GM19397 (cell line): ENCODE results near the gene SRPK3.

Experiments
- ATAC-seq: cut with Tn5 transposase; IDR thresholded peaks from one replicate; pipeline ENCODE4 v1.9.1; 2021; ENCODE audit warnings: mild to moderate bottlenecking, moderate library complexity; ENCODE audit not compliant: unreplicated experiment

Gene SRPK3

DNA sequence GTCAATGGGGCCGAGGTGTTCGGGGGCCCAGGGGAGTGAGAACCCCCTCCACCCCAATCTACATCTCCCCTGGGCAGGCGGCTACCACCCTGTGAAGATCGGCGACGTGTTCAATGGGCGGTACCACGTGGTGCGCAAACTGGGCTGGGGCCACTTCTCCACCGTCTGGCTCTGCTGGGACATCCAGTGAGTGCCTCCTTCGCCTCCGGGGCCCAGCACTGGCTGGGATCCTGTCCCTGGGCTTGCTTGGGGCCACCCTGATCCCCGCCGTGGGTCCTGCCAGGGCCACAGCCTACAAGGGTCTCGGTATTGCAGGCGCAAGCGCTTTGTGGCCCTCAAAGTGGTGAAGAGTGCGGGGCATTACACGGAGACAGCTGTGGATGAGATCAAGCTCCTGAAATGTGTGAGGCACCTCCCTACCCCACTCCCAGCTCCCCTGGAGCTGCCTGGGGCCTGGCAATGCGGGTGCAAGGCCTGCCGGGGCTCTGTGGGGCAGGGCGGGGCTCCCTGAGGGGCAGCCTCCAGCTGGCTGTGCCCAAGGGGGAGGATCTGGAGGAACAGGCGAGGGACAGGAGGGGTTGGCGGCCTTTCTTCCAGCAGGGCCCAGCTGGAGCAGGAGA lies 697 bp downstream of the SRPK3 start:
- no peak for ATAC-seq

DNA sequence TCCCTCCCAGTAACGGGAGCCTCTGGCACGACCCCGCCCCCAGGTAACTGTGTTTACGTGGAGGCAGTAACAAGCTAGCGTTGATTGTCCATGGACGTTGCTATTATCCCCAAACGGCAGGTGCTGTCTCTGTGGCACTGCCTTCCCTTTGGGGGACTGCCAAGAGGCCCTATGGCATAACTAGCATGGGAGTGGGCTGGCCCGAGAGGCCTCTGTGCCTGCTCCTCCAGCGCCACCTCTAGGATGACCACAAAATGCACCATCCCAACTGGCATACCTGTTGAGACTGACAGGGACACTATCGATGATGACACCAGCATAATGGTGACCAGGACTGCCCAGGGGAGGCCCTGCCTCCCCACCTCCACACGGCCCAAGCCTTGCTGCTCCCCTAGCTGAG lies 1.5 kb downstream of the SRPK3 start:
- ATAC-seq, result no peak

DNA sequence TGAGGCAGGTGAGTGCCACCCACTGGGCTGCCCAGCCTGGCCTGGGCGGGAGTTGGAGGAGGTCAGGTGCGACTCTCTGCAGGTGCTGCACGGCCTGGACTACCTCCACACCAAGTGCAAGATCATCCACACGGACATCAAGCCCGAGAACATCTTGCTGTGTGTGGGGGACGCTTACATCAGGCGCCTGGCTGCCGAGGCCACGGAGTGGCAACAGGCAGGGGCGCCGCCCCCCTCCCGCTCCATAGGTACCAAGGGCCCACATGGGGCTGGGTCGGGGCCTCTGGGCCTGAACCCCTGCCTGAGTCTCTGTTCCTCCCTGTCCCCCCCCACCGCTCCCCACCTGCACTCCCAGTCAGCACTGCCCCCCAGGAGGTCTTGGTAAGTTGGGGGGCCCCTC lies 2.0 kb downstream of the SRPK3 start:
- no peak for ATAC-seq

DNA sequence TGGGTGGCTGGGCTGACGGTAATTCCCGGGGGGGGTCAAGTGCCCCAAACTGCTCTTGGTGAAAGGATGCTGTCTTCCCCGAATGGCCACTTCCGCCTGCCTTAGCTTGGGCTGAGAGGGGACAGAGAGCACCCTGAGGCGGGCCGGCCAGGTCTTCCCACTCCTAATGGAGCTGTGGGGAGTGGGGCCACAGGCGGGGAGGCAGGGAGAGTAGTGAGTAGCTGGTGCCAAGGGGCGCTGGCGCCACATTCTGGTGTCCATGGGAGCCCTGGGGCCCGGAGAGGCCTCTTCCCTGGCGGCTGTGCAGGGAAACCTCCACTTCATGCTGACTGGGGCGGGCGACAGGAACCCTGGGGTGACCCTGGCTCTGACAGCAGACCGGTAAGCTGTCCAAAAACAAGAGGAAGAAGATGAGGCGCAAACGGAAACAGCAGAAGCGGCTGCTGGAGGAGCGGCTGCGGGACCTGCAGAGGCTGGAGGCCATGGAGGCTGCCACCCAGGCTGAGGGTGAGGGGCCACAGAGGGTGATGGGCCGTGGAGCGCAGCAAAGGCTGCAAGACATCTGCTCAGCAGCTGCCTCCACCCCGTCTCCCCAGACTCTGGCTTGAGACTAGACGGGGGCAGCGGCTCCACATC lies 2.7 kb downstream of the SRPK3 start:
- no peak for ATAC-seq

DNA sequence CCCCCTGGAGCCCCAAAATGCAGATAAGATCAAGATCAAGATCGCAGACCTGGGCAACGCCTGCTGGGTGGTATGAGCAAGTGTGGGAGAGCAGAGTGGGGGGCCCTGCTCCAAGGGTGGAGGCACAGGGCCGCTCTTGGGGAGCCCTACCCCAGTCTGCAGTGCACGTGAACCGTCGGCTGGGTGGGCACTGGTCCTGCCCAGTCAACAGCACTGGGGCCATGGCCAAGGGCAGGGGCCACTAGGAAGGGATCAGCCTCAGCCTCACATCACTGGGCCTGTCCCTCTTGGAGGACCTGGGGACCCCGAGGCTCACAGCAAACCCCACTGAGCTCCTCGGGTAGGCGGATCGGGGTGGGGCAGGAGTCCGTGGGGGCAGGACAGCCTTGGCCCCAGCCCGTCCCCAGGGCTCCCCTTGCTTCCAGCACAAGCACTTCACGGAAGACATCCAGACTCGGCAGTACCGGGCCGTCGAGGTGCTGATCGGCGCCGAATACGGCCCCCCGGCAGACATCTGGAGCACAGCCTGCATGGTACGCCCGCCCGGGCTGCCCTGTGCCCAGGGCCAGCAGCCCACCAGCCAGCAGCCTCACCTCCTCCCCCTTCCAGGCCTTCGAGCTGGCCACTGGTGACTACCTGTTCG lies 3.6 kb downstream of the SRPK3 start:
- ATAC-seq, result no peak

DNA sequence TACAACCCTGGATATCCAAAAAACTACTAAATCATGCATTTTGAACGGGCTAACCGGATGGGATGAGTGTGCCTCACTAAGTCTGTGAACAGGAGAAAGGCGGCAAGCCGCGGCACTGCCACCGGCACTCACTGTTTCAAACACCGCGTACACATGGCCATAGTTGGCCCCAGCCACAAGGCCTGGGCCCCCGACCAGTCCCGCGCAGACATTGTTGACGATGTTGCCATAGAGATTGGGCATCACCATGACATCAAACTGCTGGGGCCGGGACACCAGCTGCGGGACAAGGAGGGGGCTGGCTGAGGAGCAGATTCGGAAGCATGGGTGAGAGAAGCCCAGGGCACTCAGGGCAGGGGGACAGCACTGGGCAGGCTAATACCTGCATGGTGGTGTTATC lies 5.8 kb downstream of the SRPK3 start:
- no peak for ATAC-seq

DNA sequence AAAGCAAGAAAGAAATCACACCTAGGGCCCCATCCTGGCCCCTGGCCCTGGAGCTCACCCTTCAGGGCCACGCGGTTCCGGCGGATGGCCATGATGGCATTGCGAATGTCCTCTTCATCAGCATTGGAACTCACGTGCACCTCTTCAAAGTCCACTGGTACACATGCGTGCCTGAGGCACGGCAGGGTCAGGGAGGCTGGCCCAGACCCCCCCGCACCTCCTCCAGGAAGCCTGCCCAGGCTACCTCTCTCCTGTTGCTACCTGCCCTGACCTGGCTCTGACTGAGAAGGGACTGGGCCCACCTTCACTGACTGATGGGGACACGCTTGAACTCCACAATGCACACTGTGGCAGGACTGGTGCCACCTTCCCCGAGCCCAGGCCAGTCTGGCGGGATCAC lies 8.8 kb downstream of the SRPK3 start:
- ATAC-seq, result no peak

DNA sequence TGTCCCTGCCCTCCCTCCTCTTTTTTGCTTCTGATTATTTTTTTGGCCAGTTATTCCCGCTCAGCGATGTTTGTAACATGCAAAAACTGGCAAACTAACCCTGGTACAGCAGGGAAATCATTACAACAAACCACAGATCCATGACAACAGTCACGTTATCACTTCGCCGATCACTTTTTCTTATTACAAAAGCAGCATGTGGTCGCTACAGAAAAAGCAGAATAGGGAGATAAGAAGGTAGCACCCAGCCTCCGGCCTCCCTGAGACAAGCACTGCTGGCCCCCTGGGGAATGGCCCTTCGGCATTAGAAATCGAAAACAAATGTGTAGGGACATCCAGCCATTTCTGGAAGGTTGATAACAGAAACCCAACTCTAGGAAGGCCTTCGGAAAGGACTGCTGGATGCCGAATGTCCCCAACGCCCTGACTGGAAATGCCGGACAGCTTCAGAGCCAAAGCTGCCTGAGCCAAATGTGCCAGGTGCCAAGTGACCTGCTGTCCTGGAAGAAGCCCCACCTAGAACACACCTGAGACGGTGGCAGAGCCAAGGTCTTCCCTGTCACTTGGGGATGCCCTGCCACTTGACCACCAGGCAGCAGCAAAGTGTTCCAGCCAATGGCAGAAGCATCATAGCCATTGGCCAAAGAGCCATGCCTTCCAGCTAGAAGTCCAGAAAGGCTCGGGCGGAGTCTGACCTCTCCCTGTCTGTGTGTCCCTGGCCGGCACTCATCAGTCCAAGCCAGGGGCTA lies 10.4 kb downstream of the SRPK3 start:
- no peak for ATAC-seq

DNA sequence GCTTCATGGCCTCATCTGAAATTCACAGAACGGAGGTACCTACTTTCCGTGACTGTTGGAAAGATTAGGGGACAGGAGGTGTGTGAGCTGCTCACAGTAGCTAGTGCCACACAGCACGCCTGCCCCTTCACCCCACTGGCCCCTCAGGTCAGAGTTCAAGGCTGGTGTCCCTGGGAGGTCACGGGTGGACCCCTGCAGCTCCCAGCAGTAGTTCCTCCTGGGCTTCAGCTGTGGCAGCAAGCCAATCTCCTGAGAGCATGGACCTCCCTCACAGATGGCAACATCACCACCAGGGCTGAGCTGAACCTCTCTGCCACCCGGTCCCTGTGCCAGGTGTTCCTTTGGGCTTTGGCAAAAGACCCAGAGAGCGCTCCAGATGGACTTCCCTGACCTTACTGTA lies 11.5 kb downstream of the SRPK3 start:
- ATAC-seq, result no peak

DNA sequence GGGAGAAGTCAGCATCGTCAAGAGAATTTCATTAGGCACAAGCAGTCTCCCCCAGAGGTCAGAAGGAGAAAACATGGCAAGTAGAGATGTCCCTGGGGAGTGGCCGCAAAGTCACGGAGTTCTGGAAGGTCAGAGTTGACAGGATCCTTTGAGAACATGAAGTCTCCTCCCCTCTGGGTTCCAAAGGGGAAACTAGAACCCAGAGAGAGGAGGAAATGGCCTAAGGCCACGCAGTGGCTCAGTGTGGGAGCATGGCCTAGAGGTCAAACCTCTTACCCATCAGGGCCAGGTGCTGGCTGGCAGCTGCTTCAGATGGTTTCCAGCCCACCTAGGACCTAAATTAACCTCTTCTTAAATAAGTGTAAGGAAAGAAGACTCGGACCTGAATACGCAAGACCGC lies 12.4 kb downstream of the SRPK3 start:
- ATAC-seq, result no peak

DNA sequence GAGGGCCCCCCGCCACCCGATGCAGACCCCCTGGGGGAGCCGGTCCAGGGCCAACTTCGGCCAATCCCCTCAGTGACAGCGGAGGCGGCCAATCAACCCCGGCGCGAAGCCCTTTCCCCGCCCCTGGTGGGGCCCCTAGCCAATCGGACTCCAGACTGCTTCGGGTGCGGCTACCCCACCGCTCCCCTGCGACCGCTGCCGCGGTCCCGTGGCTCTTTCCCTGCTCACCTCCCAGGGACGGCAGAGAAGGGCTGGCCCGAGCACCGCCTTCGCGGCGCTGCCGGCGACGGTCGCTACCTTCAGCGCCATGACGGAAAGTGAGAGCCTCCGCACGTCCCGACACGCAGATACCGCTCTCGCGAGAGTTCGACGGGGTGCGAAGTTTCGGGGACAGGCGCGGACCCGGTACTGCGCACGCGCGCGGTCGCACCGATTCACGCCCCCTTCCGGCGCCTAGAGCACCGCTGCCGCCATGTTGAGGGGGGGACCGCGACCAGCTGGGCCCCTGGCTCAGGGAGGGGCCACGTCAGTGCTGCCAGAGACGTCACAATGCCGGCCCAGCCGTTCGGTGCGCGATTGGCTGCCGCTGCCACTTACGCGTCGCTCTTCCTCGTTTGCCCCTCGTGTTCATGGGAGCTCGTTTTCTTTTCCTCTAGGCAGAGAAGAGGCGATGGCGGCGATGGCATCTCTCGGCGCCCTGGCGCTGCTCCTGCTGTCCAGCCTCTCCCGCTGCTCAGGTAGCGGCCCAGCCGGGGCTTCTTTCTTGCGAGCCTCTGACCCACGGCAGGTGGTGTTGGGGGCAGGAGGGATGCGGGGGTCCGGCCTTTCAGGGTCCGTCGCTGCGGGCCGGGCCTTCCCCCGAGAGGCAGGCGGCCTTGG lies 13.4 kb downstream of the SRPK3 start, which contains the start of the genes IDH3G and SSR4:
Gene IDH3G (minus strand): TSS at position 358 of the 879 bp plus-strand sequence. CDS start 49 bp downstream, at position 309.
Gene SSR4 (plus strand): TSS at position 651 of the 879 bp plus-strand sequence. CDS start 20 bp downstream, at position 671.
- ATAC-seq, result peak; percentile 90

DNA sequence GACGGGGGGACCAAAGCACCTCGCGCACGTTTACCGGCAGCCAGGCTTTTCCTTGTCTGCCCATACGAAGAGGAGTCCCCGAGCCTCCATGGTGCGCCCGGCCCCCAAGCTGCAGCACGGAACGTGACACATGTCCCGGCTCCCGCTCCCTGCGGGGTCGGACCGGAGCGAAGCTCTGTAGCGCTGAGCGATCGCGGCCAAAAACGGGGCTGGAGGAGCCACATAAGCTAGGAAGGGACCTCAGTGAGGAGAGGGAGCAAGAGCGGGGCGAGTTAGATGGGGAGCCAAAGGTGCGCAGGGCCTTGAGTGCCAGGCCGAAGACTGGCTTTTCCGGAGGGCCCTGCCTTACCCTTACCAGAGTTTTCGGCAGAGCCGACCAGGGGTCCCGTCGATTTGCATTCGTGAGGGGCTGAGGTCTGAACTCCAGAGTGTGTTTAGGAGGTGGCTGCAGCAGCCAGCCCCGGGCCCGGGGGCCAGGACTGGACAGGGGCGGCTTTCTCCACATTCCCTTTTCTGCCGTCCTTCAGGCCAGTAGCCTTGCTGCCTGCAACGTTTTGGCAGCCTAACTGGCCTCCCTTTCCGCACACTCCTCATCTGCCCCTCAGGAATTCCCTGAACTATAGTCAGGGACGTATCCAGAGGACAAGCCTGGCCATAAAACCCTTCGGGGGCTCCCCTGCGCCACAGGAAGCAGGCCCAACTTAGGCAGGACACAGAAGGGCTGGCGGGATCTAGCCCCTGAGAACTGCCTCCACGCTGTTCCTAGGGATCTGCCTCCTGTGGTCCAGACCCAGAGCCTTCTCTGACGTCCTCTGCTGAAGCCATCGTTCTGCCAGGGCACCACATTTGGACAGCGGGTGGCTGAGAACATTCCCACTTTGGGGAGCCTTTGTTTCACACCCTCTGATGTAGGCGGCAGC lies 14.3 kb downstream of the SRPK3 start:
- no peak for ATAC-seq

DNA sequence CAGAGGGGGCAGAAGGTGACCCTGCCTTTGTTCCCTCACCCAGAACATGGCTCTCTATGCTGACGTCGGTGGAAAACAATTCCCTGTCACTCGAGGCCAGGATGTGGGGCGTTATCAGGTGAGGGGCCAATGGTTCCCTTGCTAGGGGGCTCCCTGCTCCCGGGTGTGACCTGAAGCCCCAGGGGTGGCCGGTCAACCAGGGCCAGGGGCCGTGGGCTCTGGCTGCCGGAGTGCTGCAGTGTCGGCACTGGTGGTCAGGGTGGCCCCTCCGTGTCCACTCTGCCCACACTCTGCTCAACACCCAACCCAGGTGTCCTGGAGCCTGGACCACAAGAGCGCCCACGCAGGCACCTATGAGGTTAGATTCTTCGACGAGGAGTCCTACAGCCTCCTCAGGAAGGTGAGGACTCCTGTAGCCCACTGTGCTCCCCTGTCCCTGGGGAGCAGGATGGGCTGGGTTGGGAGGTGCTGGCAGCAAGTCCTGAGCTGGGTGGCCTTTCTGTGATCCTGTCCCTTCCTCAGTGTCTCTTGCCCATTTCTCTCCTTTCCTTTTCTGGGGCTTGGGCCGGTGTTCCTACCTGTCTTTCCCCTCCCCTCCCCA lies 16.7 kb downstream of the SRPK3 start:
- no peak for ATAC-seq

DNA sequence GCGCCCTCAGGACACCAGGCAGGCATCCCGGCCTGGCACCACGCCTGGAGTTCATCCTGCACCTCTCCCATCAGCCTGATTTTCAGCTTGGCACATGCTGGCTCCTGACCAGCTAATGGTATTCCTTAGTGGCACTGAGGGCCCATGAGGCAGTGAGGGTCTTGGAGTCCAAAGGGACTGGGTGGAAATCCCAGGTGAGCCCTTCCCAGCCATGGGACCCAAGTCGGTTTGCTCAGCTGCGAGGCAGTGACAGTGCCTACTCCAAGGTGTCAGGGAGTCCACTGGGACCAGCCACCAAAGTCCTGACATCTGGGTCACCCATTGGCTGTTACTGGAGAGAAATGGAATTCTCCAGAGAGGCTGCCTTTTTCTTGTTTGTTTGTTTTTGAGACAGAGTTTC lies 18.5 kb downstream of the SRPK3 start:
- ATAC-seq, result no peak

DNA sequence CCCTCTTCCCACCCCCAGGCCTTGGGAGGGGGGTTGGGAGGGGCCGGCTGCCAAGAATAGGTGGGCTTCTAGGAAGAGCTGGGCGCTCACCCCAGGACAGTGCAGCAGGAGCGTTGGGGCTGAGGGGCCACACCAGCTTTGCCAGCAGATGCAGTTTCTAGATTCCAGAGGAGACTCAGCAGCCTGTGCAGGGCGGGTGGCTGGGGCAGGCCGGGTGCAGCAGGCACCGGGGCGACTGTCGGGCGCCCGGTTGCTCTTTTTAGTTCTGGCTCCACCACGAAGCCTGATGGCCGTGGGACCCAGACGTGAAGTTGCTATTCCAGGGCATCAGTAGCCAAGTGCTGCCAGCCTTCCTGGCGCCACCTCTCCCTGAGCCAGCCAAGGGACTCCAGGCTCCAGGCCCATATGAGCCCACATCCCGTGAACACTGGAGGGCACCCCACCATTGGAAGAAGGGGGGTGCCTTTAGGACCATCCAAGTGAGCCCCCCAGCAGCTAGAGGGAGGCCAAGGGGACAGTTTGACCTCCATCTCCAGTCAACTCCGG lies 19.4 kb downstream of the SRPK3 start:
- no peak for ATAC-seq

DNA sequence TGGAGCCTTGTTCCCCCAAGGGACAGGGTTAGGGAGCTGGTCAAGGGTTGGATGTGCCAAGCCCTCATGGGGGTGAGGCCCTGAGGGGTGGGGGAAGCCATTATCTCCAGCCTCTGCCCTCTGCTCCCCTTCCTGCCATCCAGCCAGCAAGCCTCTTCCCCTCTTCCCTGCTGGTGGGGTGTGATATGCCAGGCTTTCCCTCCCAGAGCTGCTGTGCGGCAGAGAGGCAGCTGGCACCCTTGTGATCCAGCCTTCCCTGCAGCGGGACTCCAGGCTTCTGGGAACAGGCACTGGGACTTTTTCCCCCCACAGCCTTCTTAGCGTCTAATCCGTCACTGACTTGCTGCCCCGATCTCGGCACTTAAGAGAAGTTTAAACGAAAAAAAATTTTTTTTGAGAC lies 19.9 kb downstream of the SRPK3 start:
- no peak for ATAC-seq

DNA sequence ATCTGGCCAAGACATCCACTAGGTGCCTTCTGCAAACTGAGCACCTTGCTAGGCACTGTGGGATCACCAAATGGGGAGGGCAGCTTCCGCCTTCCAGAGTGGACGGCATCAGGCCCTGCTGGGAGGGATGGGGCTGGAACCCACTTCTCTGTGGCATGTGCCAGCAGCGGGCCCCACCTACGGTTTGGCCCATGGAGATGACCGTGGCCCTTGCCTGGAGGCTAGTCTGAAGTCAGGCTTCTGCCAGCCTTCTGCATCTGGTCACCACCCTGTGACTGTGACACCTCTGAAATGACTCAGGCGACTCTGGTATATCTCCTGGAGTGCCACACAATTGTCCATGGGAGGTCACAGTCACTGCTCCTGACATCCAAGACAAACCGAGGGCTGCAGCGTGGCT lies 20.8 kb downstream of the SRPK3 start:
- no peak for ATAC-seq

DNA sequence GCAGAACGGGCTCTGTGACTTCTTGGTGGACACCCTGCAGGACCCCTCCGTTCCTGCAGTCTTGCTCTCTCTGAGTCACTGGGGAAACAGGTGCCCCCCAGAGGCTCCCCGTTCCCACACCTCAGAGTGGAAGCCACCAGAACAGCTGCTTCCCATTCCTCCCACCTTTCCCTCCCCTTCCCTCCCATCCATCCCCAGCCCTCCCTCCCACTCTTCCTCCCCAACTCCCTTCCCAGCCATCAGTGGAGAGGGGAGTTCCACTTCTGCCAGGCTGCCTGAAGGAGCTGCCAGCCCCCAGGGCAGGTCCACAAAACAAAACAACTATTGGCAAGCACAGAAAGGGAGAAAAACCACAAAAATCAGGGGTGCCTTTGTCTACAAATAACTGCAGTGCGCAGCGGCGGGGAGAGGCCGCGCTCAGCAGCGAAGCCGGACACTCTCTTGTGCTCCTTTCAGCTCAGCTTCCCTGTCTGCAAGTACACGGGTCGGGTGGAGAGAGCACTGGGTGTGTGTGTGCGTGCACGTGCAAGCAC lies 21.7 kb downstream of the SRPK3 start:
- ATAC-seq, result no peak
